HFF-Myc (cell line): Measurements from ENCODE around the gene RAB26.

ENCODE experiments used
- DNase-seq: peaks from one replicate; pipeline ENCODE4 v3.0.0-alpha.2; 2011; ENCODE audit warnings: low read depth; ENCODE audit errors: extremely low read depth
- H3K4me3 ChIP-seq: replicated peaks from 2 replicates; pipeline ENCODE4 v1.5.1; 2011; ENCODE audit warnings: low read depth, mild to moderate bottlenecking, control low read depth, low read length
- TF ChIP-seq, protein P1 (sequence below): IDR thresholded peaks from 2 replicates; pipeline ENCODE4 v1.5.1; 2012; ENCODE audit warnings: mild to moderate bottlenecking, low read depth, low read length, control low read depth; ENCODE audit errors: missing control alignments

Gene RAB26

DNA sequence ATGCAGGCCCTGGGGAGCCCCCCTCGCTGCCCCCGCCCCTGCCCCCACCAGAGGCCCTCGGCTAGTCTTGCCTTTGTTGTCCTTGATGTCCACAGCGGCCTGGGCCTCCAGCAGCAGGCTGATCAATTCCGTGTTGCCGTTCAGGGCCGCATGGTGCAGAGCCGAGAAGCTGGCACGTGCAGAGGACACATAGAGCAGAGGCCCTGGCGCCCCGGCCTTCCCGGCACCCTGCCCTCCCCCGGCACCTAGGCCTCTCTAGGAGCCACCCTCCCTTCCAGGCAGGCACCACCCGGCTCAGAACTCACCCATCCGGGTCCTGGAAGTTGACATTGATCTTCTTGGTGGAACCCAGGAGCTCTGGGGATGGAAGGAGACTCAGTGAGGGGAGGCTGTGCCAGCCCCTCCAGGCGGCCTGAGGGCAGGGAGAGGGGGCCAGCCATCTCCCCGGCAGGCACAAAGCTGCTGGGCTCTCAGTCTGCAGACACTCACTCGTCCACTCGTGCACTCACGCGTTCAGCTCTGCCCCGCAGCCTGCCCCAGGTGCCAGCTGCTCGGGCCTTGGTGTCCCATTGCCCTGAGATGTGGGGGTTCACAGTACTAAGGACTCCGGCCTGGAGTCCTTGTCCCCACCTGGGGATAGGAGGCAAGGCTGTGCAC is 41.7 kb downstream of the RAB26 start:
- H3K4me3 ChIP-seq, result no peak overlapping the region
- TF ChIP-seq, protein P1, sequence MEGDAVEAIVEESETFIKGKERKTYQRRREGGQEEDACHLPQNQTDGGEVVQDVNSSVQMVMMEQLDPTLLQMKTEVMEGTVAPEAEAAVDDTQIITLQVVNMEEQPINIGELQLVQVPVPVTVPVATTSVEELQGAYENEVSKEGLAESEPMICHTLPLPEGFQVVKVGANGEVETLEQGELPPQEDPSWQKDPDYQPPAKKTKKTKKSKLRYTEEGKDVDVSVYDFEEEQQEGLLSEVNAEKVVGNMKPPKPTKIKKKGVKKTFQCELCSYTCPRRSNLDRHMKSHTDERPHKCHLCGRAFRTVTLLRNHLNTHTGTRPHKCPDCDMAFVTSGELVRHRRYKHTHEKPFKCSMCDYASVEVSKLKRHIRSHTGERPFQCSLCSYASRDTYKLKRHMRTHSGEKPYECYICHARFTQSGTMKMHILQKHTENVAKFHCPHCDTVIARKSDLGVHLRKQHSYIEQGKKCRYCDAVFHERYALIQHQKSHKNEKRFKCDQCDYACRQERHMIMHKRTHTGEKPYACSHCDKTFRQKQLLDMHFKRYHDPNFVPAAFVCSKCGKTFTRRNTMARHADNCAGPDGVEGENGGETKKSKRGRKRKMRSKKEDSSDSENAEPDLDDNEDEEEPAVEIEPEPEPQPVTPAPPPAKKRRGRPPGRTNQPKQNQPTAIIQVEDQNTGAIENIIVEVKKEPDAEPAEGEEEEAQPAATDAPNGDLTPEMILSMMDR, result no peak
- no peak for DNase-seq

DNA sequence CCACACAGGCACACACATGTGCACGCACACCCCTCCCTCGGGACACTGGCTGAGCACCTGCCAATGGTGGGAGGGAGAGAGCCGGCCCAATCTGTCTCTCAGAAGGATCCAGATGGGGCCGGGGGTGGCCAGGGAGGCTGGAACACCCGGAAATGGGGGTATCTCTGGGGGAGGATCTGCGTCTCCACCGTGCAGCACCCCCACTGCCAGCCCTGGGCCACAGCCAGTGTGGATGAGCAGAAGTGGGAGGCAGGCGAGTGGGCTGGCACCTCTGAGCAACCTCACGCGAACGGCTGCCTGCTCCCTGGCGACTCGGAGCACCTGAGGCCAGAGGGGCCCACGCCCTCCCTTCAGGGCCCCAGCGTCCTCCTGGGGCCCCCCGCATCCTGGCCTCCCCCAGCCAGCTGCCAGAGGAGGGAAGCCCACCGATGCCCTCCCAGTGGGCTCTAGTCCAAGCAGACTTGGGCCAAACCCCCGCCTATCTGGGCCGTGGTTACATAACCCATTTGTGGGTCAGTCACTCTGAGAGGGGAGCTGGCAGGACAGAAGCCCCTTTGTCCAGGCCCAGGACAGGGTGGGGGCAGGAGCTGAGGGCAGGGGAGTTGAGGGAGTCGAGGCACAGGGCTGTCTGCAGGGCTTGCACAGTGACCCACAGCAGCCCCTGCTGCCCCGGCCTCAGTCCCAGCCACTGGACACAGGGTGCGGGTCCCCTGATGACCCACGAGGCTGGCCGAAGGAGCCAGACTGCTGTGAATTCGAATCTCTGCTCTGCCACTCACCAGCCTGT is 42.4 kb downstream of the RAB26 start:
- no peak for DNase-seq
- no peak overlapping the region for H3K4me3 ChIP-seq
- TF ChIP-seq, protein P1, result no peak

DNA sequence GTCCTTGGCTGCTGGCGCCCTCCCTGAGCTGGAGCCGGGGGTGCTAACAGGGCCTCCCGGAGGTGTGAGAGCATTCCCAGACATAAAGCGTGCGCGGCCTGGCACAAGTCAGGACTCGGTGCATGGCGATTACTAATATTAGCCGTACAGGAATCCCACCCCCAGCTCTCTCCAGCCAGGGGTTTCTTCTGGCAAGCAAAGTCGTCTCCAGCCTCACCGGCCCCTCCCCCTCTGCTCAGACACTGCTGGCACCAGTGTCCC is 43.0 kb downstream of the RAB26 start:
- no peak for DNase-seq
- H3K4me3 ChIP-seq, result no peak overlapping the region
- TF ChIP-seq, protein P1, result no peak

DNA sequence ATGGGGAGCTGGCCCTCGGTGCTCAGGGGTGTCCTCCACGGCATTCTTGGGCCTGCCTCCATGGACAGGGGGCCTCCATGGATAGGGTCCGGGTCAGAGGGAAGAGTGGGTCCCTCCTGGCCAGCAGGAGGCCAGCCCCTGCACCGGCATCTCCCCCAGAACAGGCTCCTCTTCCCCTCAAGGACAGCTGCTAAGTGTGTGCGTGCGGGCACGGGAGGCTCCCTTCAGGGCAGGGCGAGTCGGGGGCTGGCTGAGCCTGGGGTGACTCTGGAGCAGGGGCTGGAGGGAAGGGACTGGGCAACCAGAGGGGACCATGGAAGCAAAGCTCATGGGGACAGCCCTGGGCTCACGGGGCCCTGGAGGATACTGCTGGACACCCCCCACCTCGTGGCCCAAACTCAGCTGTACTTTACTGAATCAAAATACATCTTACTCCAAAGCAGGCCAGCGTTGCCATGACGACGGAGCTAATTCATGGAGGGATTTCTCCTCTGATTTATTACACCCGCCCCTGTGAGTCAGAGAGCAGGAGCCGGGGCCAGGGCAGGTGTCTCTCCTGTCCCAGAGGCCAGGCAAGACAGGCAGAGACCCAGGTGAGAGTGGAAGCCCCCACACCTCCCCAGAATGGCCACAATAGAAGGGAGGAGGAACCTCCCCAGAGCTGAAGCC is 45.9 kb downstream of the RAB26 start:
- peak; percentile 29 for DNase-seq
- no peak overlapping the region for H3K4me3 ChIP-seq
- TF ChIP-seq, protein P1, result no peak

DNA sequence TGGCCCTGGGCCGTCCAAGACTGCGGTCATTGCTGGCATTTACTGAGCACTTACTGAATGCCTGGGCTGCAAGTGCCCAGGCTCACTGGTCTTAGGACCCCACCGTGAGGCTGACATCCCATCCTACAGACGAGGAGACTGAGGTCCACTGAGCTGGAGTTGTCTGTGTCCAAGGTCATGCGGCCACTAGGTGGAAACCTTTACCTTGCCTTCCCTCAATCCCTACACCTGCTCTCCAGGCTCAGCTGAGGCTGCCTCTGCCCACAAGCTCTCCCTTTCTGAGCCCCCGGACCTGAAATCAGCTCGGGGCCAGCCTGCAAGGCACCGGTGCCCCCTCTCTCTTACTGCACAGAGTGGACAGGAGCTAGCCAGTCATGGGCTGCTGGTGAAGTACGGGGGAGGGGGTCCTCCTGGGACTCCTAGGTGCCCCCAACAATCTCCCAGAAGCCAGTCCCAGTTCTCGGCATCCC is 46.5 kb downstream of the RAB26 start:
- DNase-seq, result no peak
- no peak overlapping the region for H3K4me3 ChIP-seq
- TF ChIP-seq, protein P1, result peak; percentile 33

DNA sequence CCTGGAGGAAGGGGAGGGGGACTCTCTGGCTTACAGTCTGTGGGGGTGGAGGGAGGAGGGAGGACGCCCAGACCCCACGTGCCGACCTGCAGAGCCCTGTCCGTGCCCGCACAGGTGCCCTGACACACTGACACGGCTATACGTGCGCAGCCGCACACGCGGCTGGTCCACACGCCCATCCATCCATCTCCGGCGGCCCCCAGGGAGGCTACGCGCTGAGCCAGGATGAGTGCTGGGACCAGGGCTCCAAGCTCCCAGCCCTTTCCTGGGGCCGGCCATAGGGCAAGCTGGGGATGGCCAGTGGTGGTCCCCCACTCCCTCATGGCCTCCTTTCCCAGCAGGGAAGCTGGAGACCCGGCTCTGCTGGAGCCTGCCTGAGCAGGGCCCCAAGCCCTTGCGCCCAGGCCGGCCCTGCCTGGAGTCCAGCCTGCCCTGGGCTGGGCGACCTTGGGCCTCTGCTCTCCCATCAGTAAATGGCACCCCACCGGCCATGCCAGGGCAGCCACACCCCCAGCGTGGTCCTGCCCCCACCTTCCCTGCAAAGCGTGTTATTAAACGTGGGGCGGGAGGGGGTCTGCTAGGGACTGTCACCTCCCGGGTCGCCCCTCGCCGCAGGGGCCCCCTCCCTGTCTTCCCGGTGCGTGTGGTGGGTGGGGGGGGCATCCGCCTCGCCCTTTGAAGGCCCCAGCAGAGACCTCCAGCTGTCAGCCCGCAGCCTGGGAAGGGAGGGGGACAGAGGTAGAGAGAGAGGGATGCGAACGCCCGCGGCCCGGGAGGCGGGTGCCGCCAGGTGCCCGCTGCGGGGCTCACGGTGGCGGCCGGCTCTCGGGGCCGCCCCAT is 47.1 kb downstream of the RAB26 start:
- H3K4me3 ChIP-seq, result peak overlapping the region; percentile 17; the same call in 1 of the 2 replicates
- DNase-seq, result no peak
- TF ChIP-seq, protein P1, result no peak
